Sigmoid colon (tissue), 4 donors: ENCODE results near the gene DCTN3.

ENCODE experiments used
- CTCF ChIP-seq, 4 experiments: fragments of 450-650 bp in 3 of 4; fragments of 200-600 bp in 1 of 4; IDR thresholded peaks; one replicate each; pipeline ENCODE4 v1.5.1; 2016 to 2019; ENCODE audit warnings: antibody characterized with exemption in 4 of 4, mild to moderate bottlenecking in 3 of 4, moderate library complexity in 2 of 4
- EP300 ChIP-seq, 4 donors: sonication (generic); formaldehyde crosslinking; IDR thresholded peaks; one replicate each; pipeline ENCODE4 v1.6.1; 2017; ENCODE audit warnings: antibody characterized with exemption in 4 of 4
- POLR2AphosphoS5 ChIP-seq, 4 donors: sonication (generic); formaldehyde crosslinking; IDR thresholded peaks; one replicate each; pipeline ENCODE4 v1.6.1; 2017; ENCODE audit warnings: antibody characterized with exemption in 4 of 4

DNA sequence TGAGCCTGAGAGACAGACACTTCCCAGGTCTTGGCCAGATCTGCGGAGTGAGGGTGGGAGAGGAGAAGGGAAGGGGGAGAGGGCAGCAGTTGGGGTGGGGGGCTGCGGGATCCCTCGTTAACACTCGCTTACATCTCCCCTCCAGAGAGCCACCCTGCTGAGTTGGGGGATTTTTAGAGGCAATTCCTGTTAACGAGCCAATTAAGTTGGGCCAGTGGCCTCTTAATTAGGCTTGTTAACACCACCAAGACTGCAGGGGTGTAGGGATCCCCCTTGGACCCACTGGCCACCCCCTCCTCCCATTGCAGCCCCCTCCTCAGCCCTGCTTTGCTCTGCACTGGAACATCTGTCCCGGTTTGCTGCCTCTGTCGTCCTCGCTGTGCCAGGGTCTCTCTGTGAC is 54.4 kb downstream of the DCTN3 start:
- TF ChIP-seq CTCF (IDR thresholded peaks at IDR 0.05) (no peak), POLR2AphosphoS5 (IDR thresholded peaks at IDR 0.05) (no peak), EP300 (IDR thresholded peaks at IDR 0.05) (no peak)
